GM12873 (cell line): Measurements from ENCODE around the gene INPP4B.

Experiments
- CTCF ChIP-seq: IDR thresholded peaks from 2 replicates; pipeline ENCODE4 v1.5.1; 2012; ENCODE audit warnings: low read depth, mild to moderate bottlenecking, moderate library complexity, low read length, control low read depth; ENCODE audit not compliant: insufficient read depth; ENCODE audit errors: missing control alignments

The INPP4B gene

GRCh38 chr4:142443469-142443868 is 402.6 kb downstream of the INPP4B start:
- no peak for TF ChIP-seq CTCF

- TF ChIP-seq CTCF = no peak
These were observed 406.0 kb downstream of the INPP4B start for GRCh38 chr4:142440093-142440492.

GRCh38 chr4:142435599-142436235 is 410.4 kb downstream of the INPP4B start:
- no peak for TF ChIP-seq CTCF

- no peak for TF ChIP-seq CTCF
These were observed 411.4 kb downstream of the INPP4B start for GRCh38 chr4:142434519-142435224.

GRCh38 chr4:142428715-142429114 is 417.4 kb downstream of the INPP4B start:
- TF ChIP-seq CTCF = no peak

GRCh38 chr4:142427456-142427855 is 418.6 kb downstream of the INPP4B start:
- no peak for TF ChIP-seq CTCF

- TF ChIP-seq CTCF = no peak
These were observed 422.2 kb downstream of the INPP4B start for GRCh38 chr4:142423861-142424260.
